K562 (cell line): ENCODE results near the gene ITPR1. TPM values are rescaled to one million over a fixed set of nuclear protein-coding genes. Genes with fewer than 3 reads are reported as not detected.

Source experiments
- ATAC-seq: fragments of 200-7000 bp; cut with Tn5 transposase; 3 replicates; pipeline ENCODE4 v1.9.1; 2020; ENCODE audit warnings: moderate library complexity
- BruUV-seq: library from RNA; stranded (reverse); fragments of 400-500 nt; replicated peaks from 2 replicates; lab custom pipeline; 2021; lab: Mats Ljungman, UMichigan
- CTCF ChIA-PET: fragments of 300-600 bp; formaldehyde crosslinking; extraction: SDS; loops from one replicate; lab custom pipeline; 2021; ENCODE audit warnings: low intra/inter-chr PET ratio; lab: Yijun Ruan, JAX
- POLR2A ChIA-PET: fragments of 300-600, 350-650 bp; sonication (Branson Sonifier 250); formaldehyde crosslinking; extraction: SDS; loops from one replicate; lab custom pipeline; 2021; ENCODE audit warnings: antibody characterized with exemption, inconsistent platforms; lab: Yijun Ruan, JAX
- DNase-seq, 4 experiments: peaks; one replicate each; pipeline versions ENCODE4 v3.0.0 to v3.0.0-alpha.2; 2011 to 2018; ENCODE audit warnings: low spot score in 3 of 4, mixed read lengths in 3 of 4; ENCODE audit errors: extremely low read depth in 1 of 4
- FAIRE-seq: peaks from 2 replicates; lab custom pipeline; 2011; peaks lifted over from hg19 to GRCh38; lab: Jason Lieb, UNC
- H2AFZ ChIP-seq: 2 replicates; pipeline ENCODE4 v1.6.0; 2011; ENCODE audit warnings: low read depth, low read length, control low read depth, inconsistent platforms
- H3K27ac ChIP-seq: fragments of 200-600 bp; 3 replicates; pipeline ENCODE4 v1.8.0; 2011; ENCODE audit warnings: low read depth, mild to moderate bottlenecking, control low read depth, inconsistent platforms, low read length, moderate library complexity, mixed read lengths; ENCODE audit errors: extremely low read depth
- H3K27me3 ChIP-seq, 2 experiments: fragments of 300-600 bp in 1 of 2; 2 replicates in 1 of 2; 3 replicates in 1 of 2; pipeline versions ENCODE4 v1.6.0 to v1.8.0; 2011; ENCODE audit warnings: inconsistent platforms in 2 of 2, low read length in 2 of 2, mild to moderate bottlenecking in 1 of 2, mixed read lengths in 1 of 2, moderate library complexity in 1 of 2; ENCODE audit not compliant: control insufficient read depth in 2 of 2, insufficient read depth in 2 of 2
- H3K36me3 ChIP-seq: fragments of 300-600 bp; 3 replicates; pipeline ENCODE4 v1.8.0; 2011; ENCODE audit warnings: mild to moderate bottlenecking, low read length, inconsistent platforms; ENCODE audit not compliant: control insufficient read depth, insufficient read depth
- H3K4me1 ChIP-seq, 2 experiments: fragments of 200-600 bp in 1 of 2; replicated peaks in 1 of 2; 2 replicates in 1 of 2; 3 replicates in 1 of 2; pipeline versions ENCODE4 v1.5.1 to v1.8.0; 2011; ENCODE audit warnings: inconsistent platforms in 2 of 2, low read length in 2 of 2, mild to moderate bottlenecking in 1 of 2, mixed read lengths in 1 of 2, moderate library complexity in 1 of 2; ENCODE audit not compliant: control insufficient read depth in 2 of 2, insufficient read depth in 2 of 2
- H3K4me2 ChIP-seq: 2 replicates; pipeline ENCODE4 v1.6.1; 2011; ENCODE audit warnings: low read length, control low read depth, inconsistent platforms, mixed read lengths; ENCODE audit not compliant: insufficient read depth
- H3K4me3 ChIP-seq: fragments of 200-600 bp; sonication (generic), shearing (Covaris generic); 2 replicates; pipeline ENCODE4 v1.5.1; 2016; ENCODE audit warnings: control low read depth, inconsistent platforms
- H3K79me2 ChIP-seq: fragments of 200-600 bp; 3 replicates; pipeline ENCODE4 v1.8.0; 2011; ENCODE audit warnings: low read length, inconsistent platforms; ENCODE audit not compliant: control insufficient read depth, insufficient read depth
- H3K9ac ChIP-seq, 2 experiments: 2 replicates each; pipeline versions ENCODE4 v1.6.0 to v1.6.1; 2011; ENCODE audit warnings: low read depth in 2 of 2, low read length in 2 of 2, control low read depth in 1 of 2, inconsistent platforms in 1 of 2, mild to moderate bottlenecking in 1 of 2, mixed read lengths in 1 of 2; ENCODE audit not compliant: insufficient read depth in 1 of 2
- H3K9me1 ChIP-seq: one replicate; pipeline ENCODE4 v1.6.0; 2011; ENCODE audit warnings: inconsistent platforms, mild to moderate bottlenecking, low read length, moderate library complexity; ENCODE audit not compliant: control insufficient read depth, insufficient read depth
- H3K9me3 ChIP-seq: replicated peaks from 2 replicates; pipeline ENCODE4 v1.5.1; 2011; ENCODE audit warnings: low read depth, low read length, inconsistent platforms; ENCODE audit not compliant: control insufficient read depth, insufficient read depth
- H4K20me1 ChIP-seq: replicated peaks from 2 replicates; pipeline ENCODE4 v1.6.1; 2011; ENCODE audit warnings: low read length, inconsistent platforms, mixed read lengths; ENCODE audit not compliant: control insufficient read depth, insufficient read depth
- ARNT ChIP-seq, 2 experiments: fragments of 450-650 bp; IDR thresholded peaks; 2 replicates each; pipeline ENCODE4 v1.6.1; 2016; ENCODE audit warnings: mild to moderate bottlenecking in 1 of 2
- EGR1 ChIP-seq: fragments of 450-650 bp; conservative IDR thresholded peaks from 2 replicates; pipeline ENCODE4 v1.6.1; 2017; ENCODE audit warnings: mild to moderate bottlenecking
- EHMT2 ChIP-seq: fragments of 450-650 bp; IDR thresholded peaks from 2 replicates; pipeline ENCODE4 v1.6.1; 2018; ENCODE audit warnings: antibody characterized with exemption
- ESRRA ChIP-seq: fragments of 450-650 bp; IDR thresholded peaks from 2 replicates; pipeline ENCODE4 v1.6.1; 2014; ENCODE audit warnings: low read depth, mild to moderate bottlenecking, moderate library complexity, borderline replicate concordance
- JUND ChIP-seq, 2 experiments: IDR thresholded peaks; 2 replicates in 1 of 2; 3 replicates in 1 of 2; pipeline ENCODE4 v1.6.1; 2011; ENCODE audit warnings: borderline replicate concordance in 2 of 2, low read depth in 2 of 2, low read length in 2 of 2, improper control_type of control experiment in 1 of 2, missing biosample characterization in 1 of 2, missing genetic modification characterization in 1 of 2, missing genetic modification reagents in 1 of 2
- MBD1 ChIP-seq: fragments of 250-450 bp; sonication (Bioruptor Pico); IDR thresholded peaks from 2 replicates; pipeline ENCODE4 v1.8.0; 2022; ENCODE audit warnings: inconsistent platforms
- RBM14 ChIP-seq: fragments of 200-400 bp; formaldehyde crosslinking; IDR thresholded peaks from 2 replicates; pipeline ENCODE4 v1.6.1; 2018; ENCODE audit warnings: low read depth, mild to moderate bottlenecking, low read length, moderate library complexity, borderline replicate concordance; ENCODE audit not compliant: insufficient read depth
- TBL1XR1 ChIP-seq, 2 experiments: IDR thresholded peaks; 2 replicates each; pipeline ENCODE4 v1.6.1; 2012; ENCODE audit warnings: improper control_type of control experiment in 2 of 2, low read length in 2 of 2, mild to moderate bottlenecking in 1 of 2
- TEAD2 ChIP-seq: fragments of 450-650 bp; IDR thresholded peaks from 2 replicates; pipeline ENCODE4 v1.6.1; 2016; ENCODE audit warnings: missing genetic modification characterization, control low read depth, missing compliant biosample characterization
- YY1 ChIP-seq, 3 experiments: IDR thresholded peaks; 2 replicates each; pipeline ENCODE4 v1.6.1; 2011; ENCODE audit warnings: low read length in 2 of 3, mild to moderate bottlenecking in 2 of 3, moderate library complexity in 2 of 3, borderline replicate concordance in 1 of 3, control low read depth in 1 of 3, low read depth in 1 of 3; ENCODE audit not compliant: insufficient read depth in 3 of 3, insufficient replicate concordance in 2 of 3, control insufficient read depth in 1 of 3, insufficient read length in 1 of 3; ENCODE audit errors: extremely low read depth in 1 of 3
- ZC3H11A ChIP-seq: IDR thresholded peaks from 2 replicates; pipeline ENCODE4 v1.6.1; 2012; ENCODE audit warnings: low read depth, low read length, improper control_type of control experiment
- ZNF212 ChIP-seq: fragments of 450-650 bp; formaldehyde crosslinking; IDR thresholded peaks from 2 replicates; pipeline ENCODE4 v1.4.0; 2020; ENCODE audit warnings: mild to moderate bottlenecking
- WGBS: fragments of 100-300 bp; shearing (Covaris generic); methylation state at CpG from one replicate; pipeline ENCODE4 v1.1.6; 2016; ENCODE audit warnings: low coverage, mixed read lengths; ENCODE audit not compliant: insufficient coverage; ENCODE audit errors: missing lambda C conversion rate; 5-methylcytosine and 5-hydroxymethylcytosine counted together
- in situ Hi-C: fragments of 300-500 bp; cut with MboI; formaldehyde crosslinking; loops from 4 replicates; pipeline ENCODE4 v1.15.0; 2018; ENCODE audit warnings: inconsistent platforms, mixed read lengths
- intact Hi-C: fragments of 100-400 bp; cut with micrococcal nuclease; formaldehyde crosslinking; loops from 2 replicates; pipeline ENCODE4 v1.14.2; 2022
- polyA plus RNA-seq, 8 experiments: library from polyadenylated mRNA; depleted of rRNA in 4 of 8; stranded (reverse) in 5 of 8; unstranded in 3 of 8; fragments of >200 nt; fragmentation: Nextera tagmentation in 2 of 8; fragmentation: Illumina TruSeq in 1 of 8; extraction: Ambion mirVana in 2 of 8; extraction: Trizol in 1 of 8; gene quantifications; 2 replicates each; pipeline versions ENCODE4 v1.2.1 to v1.2.3, GENCODE V29; 2011 to 2014; ENCODE audit warnings: inconsistent platforms in 1 of 8, missing spikeins in 1 of 8
- total RNA-seq, 7 experiments: library from RNA; depleted of rRNA in 6 of 7; stranded (reverse); fragments of >200 nt in 6 of 7; fragmentation: Illumina TruSeq in 2 of 7; extraction: Trizol in 2 of 7; gene quantifications; 2 replicates each; pipeline versions ENCODE4 v1.2.1 to v1.2.3, GENCODE V29; 2011 to 2021; ENCODE audit warnings: low replicate concordance in 1 of 7
- TF ChIP-seq, protein P1 (sequence below), 3 experiments: IDR thresholded peaks in 2 of 3; conservative IDR thresholded peaks in 1 of 3; 2 replicates each; pipeline ENCODE4 v1.5.1; 2011 to 2012; ENCODE audit warnings: low read length in 3 of 3, mild to moderate bottlenecking in 3 of 3, control low read depth in 2 of 3, improper control_type of control experiment in 1 of 3, inconsistent platforms in 1 of 3, low read depth in 1 of 3, mixed read lengths in 1 of 3, moderate library complexity in 1 of 3; ENCODE audit not compliant: insufficient read depth in 2 of 3
- TF ChIP-seq, protein P2 (sequence below): IDR thresholded peaks from 2 replicates; pipeline ENCODE4 v1.6.1; 2012; ENCODE audit warnings: low read depth, low read length, improper control_type of control experiment, borderline replicate concordance

The ITPR1 gene
- total and polyA plus RNA-seq, 9 of the 15 experiments (the other 6 are each of a cell fraction or from before 2014, with no cell fraction given): 22.4 to 40.0 (median 27.4) TPM

GRCh38 chr3:4722103-4722502 is 229.0 kb downstream of the ITPR1 start:
- in situ Hi-C loops: loop anchor here (5.0 kb wide), 3 partner anchors 90 to 340 kb away; partner anchors contain the start of gene BHLHE40
- peak; percentile 51 to 83 (median 66) for DNase-seq
- H3K27ac ChIP-seq: no peak overlapping the region
- TF ChIP-seq ESRRA (peak; percentile 16; the same call in 1 of the 2 replicates), ZC3H11A (no peak), TEAD2 (tag) (no peak), MBD1 (CRISPR knock-in tag) (peak; percentile 49; the same call in 1 of the 2 replicates), TBL1XR1 (IDR thresholded peaks at IDR 0.05; ENCODE audit: low read length in 2 of 2) (peak in 1 of 2 experiments; percentile 60; a peak in 1 of 4 replicates), YY1 (IDR thresholded peaks at IDR 0.05; ENCODE audit: borderline replicate concordance in 1 of 3, control insufficient read depth in 1 of 3, extremely low read depth in 1 of 3, insufficient read depth in 3 of 3, insufficient read length in 1 of 3, insufficient replicate concordance in 2 of 3, low read depth in 1 of 3, low read length in 2 of 3) (no peak), ZNF212 (CRISPR knock-in tag) (no peak), EGR1 (no peak), ARNT (IDR thresholded peaks at IDR 0.05) (peak in 1 of 2 experiments; percentile 67; a peak in 1 of 4 replicates), EHMT2 (no peak), RBM14 (no peak), JUND (IDR thresholded peaks at IDR 0.05; ENCODE audit: borderline replicate concordance, low read depth, low read length) (peak; percentile 53; the same call in 1 of the 2 replicates), JUND (tag; IDR thresholded peaks at IDR 0.05; ENCODE audit: borderline replicate concordance, low read depth, low read length) (peak; percentile 69; the same call in 1 of the 3 replicates)
- TF ChIP-seq, protein P1, sequence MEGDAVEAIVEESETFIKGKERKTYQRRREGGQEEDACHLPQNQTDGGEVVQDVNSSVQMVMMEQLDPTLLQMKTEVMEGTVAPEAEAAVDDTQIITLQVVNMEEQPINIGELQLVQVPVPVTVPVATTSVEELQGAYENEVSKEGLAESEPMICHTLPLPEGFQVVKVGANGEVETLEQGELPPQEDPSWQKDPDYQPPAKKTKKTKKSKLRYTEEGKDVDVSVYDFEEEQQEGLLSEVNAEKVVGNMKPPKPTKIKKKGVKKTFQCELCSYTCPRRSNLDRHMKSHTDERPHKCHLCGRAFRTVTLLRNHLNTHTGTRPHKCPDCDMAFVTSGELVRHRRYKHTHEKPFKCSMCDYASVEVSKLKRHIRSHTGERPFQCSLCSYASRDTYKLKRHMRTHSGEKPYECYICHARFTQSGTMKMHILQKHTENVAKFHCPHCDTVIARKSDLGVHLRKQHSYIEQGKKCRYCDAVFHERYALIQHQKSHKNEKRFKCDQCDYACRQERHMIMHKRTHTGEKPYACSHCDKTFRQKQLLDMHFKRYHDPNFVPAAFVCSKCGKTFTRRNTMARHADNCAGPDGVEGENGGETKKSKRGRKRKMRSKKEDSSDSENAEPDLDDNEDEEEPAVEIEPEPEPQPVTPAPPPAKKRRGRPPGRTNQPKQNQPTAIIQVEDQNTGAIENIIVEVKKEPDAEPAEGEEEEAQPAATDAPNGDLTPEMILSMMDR (IDR thresholded peaks at IDR 0.05 in 2 of 3, conservative IDR thresholded peaks at IDR 0.05 in 1 of 3; ENCODE audit: insufficient read depth in 2 of 3, low read depth in 1 of 3, low read length in 3 of 3): peak; percentile 76 to 84 (median 81)
- TF ChIP-seq, protein P2, sequence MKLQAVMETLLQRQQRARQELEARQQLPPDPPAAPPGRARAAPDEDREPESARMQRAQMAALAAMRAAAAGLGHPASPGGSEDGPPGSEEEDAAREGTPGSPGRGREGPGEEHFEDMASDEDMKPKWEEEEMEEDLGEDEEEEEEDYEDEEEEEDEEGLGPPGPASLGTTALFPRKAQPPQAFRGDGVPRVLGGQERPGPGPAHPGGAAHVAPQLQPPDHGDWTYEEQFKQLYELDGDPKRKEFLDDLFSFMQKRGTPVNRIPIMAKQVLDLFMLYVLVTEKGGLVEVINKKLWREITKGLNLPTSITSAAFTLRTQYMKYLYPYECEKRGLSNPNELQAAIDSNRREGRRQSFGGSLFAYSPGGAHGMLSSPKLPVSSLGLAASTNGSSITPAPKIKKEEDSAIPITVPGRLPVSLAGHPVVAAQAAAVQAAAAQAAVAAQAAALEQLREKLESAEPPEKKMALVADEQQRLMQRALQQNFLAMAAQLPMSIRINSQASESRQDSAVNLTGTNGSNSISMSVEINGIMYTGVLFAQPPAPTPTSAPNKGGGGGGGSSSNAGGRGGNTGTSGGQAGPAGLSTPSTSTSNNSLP: peak; percentile 28; the same call in 1 of the 2 replicates

More at GRCh38 chr3:4722103-4722502, 229.0 kb downstream of the ITPR1 start:
- POLR2A ChIA-PET: no interaction called here
- Histone ChIP-seq H3K4me1 (peaks cover 0 to 20% of the 10 kb centered on the region in 2 experiments; a peak in 4 of 5 replicates), H3K4me2 (no peak overlapping the region), H3K79me2 (no peaks in the 10 kb centered on the region), H2AFZ (peak overlapping the region; percentile 44; the same call in 1 of the 2 replicates), H3K9ac (no peak overlapping the region; a peak in 1 of 4 replicates), H3K9me1 (no peaks in the 10 kb centered on the region), H4K20me1 (no peaks in the 10 kb centered on the region), H3K36me3 (no peaks in the 10 kb centered on the region), H3K4me3 (no peak overlapping the region), H3K27me3 (no peaks in the 10 kb centered on the region), H3K9me3 (no peaks in the 10 kb centered on the region)
- ATAC-seq: peak; percentile 94
- WGBS: 19% methylated on average over 6 of the region's 6 CpGs
- CTCF ChIA-PET: interaction anchor here (1.3 to 4.3 kb wide), 4 partner anchors 144 to 335 kb away, joined by 3 to 61 read pairs (median 20); partner anchors contain the start of gene BHLHE40
- FAIRE-seq: peak; percentile 90
- no TSS peak for BruUV-seq
- intact Hi-C loops: loop anchor here (1.0 to 5.0 kb wide), 7 partner anchors 19 to 335 kb away; no protein-coding TSS in a partner anchor
